ENCODE results near the gene ERICH2.

- TF ChIP-seq EZH2phosphoT487 (IDR thresholded peaks at IDR 0.05; ENCODE audit: borderline replicate concordance) (no peak), CTCF (IDR thresholded peaks at IDR 0.05 in 2 of 3, conservative IDR thresholded peaks at IDR 0.05 in 1 of 3; ENCODE audit: borderline replicate concordance in 1 of 3, insufficient read depth in 1 of 3, low read depth in 2 of 3, low read length in 2 of 3) (no peak)
Measured at GRCh38 chr2:170822290-170823087, 52.3 kb downstream of the ERICH2 start.
